HEK293 (cell line): ENCODE results near the gene SAMHD1.

Experiments used
- SALL2 ChIP-seq: fragments of 450-650 bp; formaldehyde crosslinking; IDR thresholded peaks from 2 replicates; pipeline ENCODE4 v1.5.0; 2017; ENCODE audit warnings: missing biosample characterization, mild to moderate bottlenecking, missing genetic modification characterization, borderline replicate concordance
- ZFP37 ChIP-seq: fragments of 450-650 bp; formaldehyde crosslinking; IDR thresholded peaks from 2 replicates; pipeline ENCODE4 v1.5.1; 2016; ENCODE audit warnings: missing biosample characterization, missing genetic modification characterization
- ZNF24 ChIP-seq: fragments of 450-650 bp; formaldehyde crosslinking; IDR thresholded peaks from 2 replicates; pipeline ENCODE4 v1.5.1; 2016; ENCODE audit warnings: missing biosample characterization, missing genetic modification characterization
- ZNF701 ChIP-seq: fragments of 450-650 bp; formaldehyde crosslinking; IDR thresholded peaks from 2 replicates; pipeline ENCODE4 v1.5.1; 2016; ENCODE audit warnings: missing biosample characterization, missing genetic modification characterization
- TF ChIP-seq, protein P1 (sequence below): fragments of 450-650 bp; formaldehyde crosslinking; IDR thresholded peaks from 2 replicates; pipeline ENCODE4 v1.5.1; 2016; ENCODE audit warnings: missing biosample characterization, missing genetic modification characterization
- TF ChIP-seq, protein P2 (sequence below): fragments of 450-650 bp; formaldehyde crosslinking; optimal IDR thresholded peaks from 2 replicates; pipeline ENCODE3; 2016; ENCODE audit warnings: missing biosample characterization, mild to moderate bottlenecking, missing genetic modification characterization

DNA sequence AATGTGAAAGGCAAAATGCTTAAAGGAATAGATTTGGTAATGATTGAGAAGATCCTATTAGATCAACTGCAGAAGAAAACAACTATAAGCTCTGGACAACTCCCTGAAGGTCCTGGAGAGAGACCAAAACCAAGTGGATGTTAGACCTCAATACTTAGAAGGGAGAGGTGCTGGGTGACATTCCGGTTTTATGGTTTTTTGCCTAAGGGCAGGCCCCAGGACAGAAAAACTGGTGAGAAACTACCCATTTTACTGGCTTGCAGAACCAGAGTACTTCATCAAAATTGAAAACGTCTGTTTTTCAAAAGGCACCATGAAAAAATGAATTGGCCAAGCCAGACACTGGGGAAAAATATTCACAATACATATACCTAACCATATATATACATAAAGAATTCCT is 26.3 kb downstream of the SAMHD1 start:
- TF ChIP-seq ZNF701 (tag by site-specific recombination) (no peak), ZFP37 (tag by site-specific recombination) (no peak), ZNF24 (no peak), SALL2 (tag by site-specific recombination) (no peak)
- TF ChIP-seq, protein P1, sequence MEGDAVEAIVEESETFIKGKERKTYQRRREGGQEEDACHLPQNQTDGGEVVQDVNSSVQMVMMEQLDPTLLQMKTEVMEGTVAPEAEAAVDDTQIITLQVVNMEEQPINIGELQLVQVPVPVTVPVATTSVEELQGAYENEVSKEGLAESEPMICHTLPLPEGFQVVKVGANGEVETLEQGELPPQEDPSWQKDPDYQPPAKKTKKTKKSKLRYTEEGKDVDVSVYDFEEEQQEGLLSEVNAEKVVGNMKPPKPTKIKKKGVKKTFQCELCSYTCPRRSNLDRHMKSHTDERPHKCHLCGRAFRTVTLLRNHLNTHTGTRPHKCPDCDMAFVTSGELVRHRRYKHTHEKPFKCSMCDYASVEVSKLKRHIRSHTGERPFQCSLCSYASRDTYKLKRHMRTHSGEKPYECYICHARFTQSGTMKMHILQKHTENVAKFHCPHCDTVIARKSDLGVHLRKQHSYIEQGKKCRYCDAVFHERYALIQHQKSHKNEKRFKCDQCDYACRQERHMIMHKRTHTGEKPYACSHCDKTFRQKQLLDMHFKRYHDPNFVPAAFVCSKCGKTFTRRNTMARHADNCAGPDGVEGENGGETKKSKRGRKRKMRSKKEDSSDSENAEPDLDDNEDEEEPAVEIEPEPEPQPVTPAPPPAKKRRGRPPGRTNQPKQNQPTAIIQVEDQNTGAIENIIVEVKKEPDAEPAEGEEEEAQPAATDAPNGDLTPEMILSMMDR (tag by site-specific recombination) = no peak
- TF ChIP-seq, protein P2, sequence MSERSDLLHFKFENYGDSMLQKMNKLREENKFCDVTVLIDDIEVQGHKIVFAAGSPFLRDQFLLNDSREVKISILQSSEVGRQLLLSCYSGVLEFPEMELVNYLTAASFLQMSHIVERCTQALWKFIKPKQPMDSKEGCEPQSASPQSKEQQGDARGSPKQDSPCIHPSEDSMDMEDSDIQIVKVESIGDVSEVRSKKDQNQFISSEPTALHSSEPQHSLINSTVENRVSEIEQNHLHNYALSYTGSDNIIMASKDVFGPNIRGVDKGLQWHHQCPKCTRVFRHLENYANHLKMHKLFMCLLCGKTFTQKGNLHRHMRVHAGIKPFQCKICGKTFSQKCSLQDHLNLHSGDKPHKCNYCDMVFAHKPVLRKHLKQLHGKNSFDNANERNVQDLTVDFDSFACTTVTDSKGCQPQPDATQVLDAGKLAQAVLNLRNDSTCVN = no peak
